GM21526 (cell line): ENCODE data around the gene RIN2.
A peak's percentile ranks its signal among the peaks of the same experiment; 100 is the strongest.

Experiments used
- ATAC-seq: cut with Tn5 transposase; IDR thresholded peaks from one replicate; pipeline ENCODE4 v1.9.1; 2021; ENCODE audit warnings: moderate library complexity; ENCODE audit not compliant: unreplicated experiment, low FRiP score

Gene RIN2

GRCh38 chr20:19761841-19762240 is 3.8 kb downstream of the RIN2 start:
- ATAC-seq, result no peak

- ATAC-seq, result no peak
Observed at GRCh38 chr20:19764207-19764606, 6.1 kb downstream of the RIN2 start.

- no peak for ATAC-seq
Observed at GRCh38 chr20:19765266-19765665, 7.2 kb downstream of the RIN2 start.

- no peak for ATAC-seq
Observed at GRCh38 chr20:19765913-19766312, 7.9 kb downstream of the RIN2 start.

DNA sequence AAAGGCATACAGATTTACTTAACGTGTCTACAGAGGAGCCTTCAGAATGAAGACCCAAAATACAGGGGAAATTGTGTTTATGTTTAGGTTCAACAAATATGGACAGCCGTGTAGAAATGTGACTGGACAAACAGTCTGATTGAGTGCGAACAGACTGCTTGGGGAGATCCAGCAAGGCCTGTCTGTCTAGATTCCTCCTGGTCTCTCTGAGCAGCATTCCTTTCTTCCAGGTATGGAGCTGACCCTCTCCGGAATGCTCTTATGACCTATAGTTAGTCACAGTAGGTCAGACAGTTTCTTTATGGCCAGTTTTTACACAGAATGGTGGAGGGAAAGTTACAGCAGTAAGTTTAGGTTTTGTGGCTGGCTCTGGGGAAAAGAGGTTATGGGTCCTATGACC is 9.0 kb downstream of the RIN2 start:
- no peak for ATAC-seq

- ATAC-seq, result no peak
Observed at GRCh38 chr20:19768325-19768842, 10.3 kb downstream of the RIN2 start.

GRCh38 chr20:19769507-19769906 is 11.4 kb downstream of the RIN2 start:
- ATAC-seq, result no peak

DNA sequence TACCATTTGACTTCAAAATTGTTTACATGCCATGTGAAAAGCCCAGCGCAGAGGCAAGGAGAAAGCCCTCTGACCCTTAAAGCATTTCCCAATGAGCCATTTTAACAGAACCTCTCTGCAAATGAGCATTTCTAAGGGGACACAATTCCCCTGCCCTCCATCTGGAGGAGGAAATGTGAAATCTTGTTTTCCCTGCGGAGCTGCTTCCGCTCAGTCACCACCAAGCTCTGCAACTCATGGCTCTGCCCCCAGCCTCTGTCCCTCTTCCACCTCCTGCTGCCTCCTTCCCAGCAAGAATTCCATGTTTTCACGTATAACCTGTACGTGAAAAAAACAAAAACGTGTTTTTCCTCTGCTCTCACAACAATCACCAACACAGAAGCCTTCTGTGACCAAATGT is 12.3 kb downstream of the RIN2 start:
- no peak for ATAC-seq

DNA sequence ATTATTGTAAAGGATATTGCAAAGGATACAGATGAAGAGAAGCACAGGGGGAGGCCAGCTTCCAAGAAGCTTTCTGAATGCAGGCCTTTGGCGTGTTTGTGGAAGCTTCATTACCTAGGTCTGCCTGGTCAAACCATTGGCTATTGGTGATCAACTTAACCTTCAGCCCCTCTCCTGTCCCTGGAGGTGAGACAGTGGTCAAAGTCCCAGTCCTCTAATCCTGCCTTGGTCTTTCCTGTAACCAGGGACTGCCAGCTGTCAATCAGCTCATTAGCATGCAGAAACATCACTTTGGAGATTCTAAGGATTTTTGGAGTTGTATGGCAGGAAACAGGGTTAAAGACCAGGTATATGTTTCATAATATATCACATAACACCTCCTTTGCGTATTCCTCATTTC is 13.0 kb downstream of the RIN2 start:
- ATAC-seq, result no peak

DNA sequence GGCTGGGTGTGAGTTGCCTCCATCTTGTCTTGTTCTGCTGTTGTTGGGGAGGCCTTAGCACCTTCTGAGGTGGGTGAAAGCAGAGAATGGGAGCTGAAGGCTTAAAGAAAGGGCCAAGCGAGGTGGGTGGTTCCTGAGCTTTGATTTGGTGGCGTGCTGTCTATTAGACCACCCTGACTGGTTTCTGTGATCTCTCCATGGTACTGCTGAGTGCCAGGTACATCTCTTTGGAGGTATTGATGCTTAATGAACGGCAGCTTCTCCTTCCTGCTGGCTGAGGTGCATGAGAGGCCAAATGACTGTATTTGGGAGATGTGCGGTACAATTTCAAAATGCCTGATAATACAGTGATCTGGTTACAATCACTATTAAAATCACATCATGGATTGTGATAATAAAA is 15.4 kb downstream of the RIN2 start:
- no peak for ATAC-seq

DNA sequence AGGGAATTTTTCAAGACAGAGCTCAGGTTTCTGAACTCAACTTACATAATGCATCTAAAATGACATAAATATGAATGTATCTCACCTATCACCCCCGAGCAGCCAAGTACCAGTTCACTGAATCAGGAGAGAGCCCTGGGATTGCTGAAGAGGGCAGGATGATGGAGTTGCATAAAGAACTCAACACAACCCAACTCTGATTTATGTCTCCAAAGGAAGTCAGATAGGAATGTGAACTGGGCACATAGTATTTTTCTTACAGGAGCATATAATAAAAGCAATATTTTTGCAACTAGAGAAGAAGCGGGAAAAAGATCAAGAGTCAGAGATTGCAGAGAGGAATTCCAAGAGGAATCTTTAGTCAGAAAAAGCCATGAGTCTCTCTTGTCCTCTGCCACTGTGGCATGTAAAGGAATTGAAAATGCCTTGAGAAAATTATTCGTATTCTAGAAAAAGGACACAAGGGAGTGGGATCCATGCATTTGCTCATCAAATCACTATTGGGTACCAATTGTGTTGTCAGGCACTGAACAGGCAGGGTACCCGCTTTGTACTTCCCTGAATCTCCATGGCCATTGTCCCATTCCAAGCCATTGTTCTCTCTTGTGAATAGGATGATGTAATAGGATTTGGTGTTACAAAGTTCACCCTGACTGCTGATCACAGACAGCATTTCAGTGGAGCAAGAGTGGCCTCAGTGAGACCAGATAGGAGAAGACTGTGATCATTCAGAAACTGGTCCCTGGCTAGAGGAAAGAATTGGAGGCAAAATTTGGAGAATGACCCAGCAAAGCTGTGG is 16.3 kb downstream of the RIN2 start:
- no peak for ATAC-seq

DNA sequence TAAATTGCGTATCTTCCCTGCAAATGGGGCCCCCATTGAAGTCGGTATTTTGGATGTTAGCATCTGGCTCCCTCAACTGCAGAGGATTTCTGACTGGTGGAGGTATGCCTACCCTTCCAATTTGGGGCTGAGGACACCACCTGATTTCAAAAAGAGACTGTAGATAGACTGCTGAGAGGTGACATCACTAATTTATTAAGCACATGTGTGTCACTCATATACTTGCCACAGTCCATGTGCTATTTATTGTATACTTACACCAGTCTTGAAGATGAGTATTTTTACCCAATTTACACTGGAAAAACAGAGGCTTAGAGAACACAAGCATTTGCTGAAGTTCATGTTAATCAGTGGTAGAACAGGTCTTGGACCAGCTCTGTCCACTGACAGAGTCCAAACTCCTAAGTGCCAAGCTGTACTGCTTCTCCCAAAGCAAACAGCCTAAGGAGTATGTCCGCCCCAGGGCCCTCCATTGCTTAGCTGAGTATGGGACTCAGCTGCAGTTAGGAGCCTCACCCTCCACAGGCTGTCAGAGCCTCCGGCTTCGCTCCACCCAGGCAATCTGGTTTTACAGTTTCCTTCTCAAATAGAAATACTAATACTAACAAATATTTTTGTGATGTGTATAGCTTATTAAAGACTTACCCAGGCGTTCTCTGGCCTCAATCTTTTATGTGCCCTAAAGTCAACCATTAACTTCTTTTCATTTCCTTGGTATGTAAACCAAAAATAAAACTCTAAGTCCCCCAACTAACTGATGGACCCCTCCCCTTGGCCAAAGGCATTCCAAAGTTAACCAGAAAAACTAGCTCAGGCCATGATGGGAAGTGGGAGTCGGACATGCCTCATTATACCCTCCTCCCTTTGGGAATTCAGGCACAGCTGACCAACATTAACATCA is 17.5 kb downstream of the RIN2 start:
- no peak for ATAC-seq

GRCh38 chr20:19777315-19777714 is 19.3 kb downstream of the RIN2 start:
- no peak for ATAC-seq

DNA sequence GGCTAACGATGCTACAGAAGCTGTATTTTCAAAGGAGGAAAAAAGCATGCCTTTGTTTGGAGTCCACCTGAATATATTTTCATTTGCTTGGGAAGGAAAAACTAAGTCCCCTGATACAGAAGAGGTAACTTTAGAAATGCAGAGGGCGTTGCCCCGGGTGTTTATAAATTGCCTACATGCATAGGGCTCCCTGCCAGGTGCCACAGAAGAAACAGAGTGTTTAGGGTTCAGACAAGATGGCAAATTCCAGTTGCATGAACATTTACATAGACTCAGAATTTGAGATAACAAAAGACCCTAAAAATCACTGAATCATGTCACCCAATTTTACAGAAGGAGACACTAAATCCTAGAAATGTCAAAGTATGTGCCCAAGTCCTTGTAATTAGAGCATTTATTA is 19.9 kb downstream of the RIN2 start:
- ATAC-seq, result no peak

DNA sequence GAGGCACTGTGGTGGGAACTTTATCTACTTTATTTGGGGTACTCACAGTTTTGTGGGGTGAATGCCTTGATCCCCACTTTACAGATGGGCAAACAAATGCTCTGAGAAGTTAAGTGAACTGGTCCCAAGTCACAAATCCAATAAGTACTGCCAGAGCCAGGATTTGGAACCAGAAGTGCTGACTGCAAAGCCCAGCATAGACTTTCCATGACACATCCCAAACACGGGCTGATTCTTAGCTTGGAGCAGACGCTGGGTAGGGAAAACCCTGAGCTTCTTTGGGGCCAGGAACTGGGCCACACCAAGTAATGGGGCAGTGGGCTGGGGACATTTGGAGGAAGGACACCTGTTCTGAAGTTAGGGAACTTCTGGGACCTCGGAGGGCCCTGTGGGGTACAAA is 20.3 kb downstream of the RIN2 start:
- no peak for ATAC-seq

DNA sequence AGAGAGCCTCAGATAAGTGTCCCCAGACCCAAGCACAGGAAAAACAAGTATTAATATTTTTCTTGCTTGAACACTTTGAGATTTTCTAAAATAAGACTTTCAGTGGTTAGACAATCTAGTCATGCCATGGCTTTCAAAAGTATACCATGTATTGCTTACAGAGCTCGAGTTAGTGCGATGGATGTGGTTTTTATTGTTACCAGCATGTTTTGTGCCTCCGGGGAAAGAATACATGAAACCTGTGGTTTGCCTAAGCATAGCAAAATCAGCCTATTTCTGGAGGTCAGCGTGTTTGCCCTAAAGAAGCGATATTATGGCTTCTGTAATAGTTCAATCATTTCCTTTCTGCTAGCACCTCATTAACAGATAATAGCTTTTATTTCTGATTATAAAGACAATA is 21.6 kb downstream of the RIN2 start:
- ATAC-seq, result no peak

DNA sequence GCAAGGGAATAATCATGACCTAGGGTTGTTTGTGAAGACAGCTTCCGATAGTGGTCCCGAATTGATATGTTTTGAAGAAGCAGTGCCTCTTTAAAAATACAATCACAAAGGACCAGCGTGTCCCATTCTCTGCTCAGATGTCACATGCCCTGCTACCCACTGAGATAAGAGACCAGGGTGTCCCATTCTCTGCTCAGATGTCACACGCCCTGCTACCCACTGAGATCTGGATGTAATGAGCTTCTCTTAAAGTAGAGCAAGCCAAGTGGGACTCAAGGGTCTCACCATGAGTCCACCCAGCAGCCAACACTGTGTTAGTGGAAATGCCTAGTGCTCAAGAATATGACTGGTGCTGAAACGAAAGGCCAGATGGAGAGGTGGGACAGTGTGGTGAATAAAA is 22.2 kb downstream of the RIN2 start:
- ATAC-seq, result no peak

GRCh38 chr20:19781235-19781634 is 23.2 kb downstream of the RIN2 start:
- no peak for ATAC-seq

DNA sequence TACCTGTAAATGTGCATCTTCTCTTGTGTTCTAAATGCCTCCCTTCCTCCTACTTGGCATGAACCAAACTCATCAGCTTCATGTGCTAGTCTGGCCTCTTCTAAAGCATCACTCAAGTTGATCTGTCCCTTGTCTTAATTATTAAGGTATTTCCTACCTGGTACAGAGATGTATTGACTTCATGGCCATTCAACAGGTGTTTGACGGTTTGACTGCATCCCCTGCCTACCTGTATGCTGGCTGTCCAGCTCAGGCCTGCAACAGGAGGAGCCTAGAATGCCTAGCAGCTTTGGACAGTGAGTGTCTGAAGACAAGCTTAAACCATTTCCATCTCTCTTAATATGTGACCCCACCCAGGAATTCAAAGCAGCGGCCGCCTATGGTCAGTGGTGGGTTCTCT is 24.6 kb downstream of the RIN2 start:
- ATAC-seq, result no peak

GRCh38 chr20:19783966-19784401 is 25.9 kb downstream of the RIN2 start:
- no peak for ATAC-seq

- peak; percentile 78 for ATAC-seq
Observed at GRCh38 chr20:19784511-19785172, 26.6 kb downstream of the RIN2 start.
